Left ventricle myocardium inferior (tissue), 1 donor: ENCODE measurements around the gene RERE. TPM values are rescaled to one million over a fixed set of nuclear protein-coding genes. Genes with fewer than 3 reads are reported as not detected.

Experiments
- DNase-seq: peaks from one replicate; pipeline ENCODE4 v3.0.0-alpha.2; 2020
- H3K27ac ChIP-seq: fragments of 200-600 bp; replicated peaks from 2 replicates; pipeline ENCODE4 v1.8.0; 2021
- H3K27me3 ChIP-seq: fragments of 200-600 bp; 2 replicates; pipeline ENCODE4 v1.8.0; 2021; ENCODE audit warnings: low read depth
- H3K36me3 ChIP-seq: fragments of 200-600 bp; 2 replicates; pipeline ENCODE4 v1.8.0; 2021
- H3K4me1 ChIP-seq: fragments of 200-600 bp; 2 replicates; pipeline ENCODE4 v1.8.0; 2021
- H3K4me3 ChIP-seq: fragments of 200-600 bp; 2 replicates; pipeline ENCODE4 v1.8.0; 2021; ENCODE audit warnings: mild to moderate bottlenecking, moderate library complexity
- H3K9me3 ChIP-seq: fragments of 200-600 bp; replicated peaks from 2 replicates; pipeline ENCODE4 v1.8.0; 2021
- intact Hi-C: fragments of 100-400 bp; cut with micrococcal nuclease; formaldehyde crosslinking; loops from one replicate; pipeline ENCODE4 v1.11.0; 2022
- total RNA-seq: library from RNA; stranded (reverse); fragmentation: NEBNext Ultra II Directional; extraction: Animal tissue kit (Norgen Biotek cat#: 25700); gene quantifications from one replicate; pipeline ENCODE4 v1.2.1, GENCODE V29; 2021
- TF ChIP-seq, protein P1 (sequence below): fragments of 200-600 bp; IDR thresholded peaks from 2 replicates; pipeline ENCODE4 v1.8.0; 2021; ENCODE audit warnings: antibody characterized with exemption, mild to moderate bottlenecking, borderline replicate concordance
- donor health status: DM: no; HTN: yes; CAD: no; lungs with severe emphysema.

Gene RERE
- total RNA-seq, 1 donor from 2014 or later = 141 TPM

DNA sequence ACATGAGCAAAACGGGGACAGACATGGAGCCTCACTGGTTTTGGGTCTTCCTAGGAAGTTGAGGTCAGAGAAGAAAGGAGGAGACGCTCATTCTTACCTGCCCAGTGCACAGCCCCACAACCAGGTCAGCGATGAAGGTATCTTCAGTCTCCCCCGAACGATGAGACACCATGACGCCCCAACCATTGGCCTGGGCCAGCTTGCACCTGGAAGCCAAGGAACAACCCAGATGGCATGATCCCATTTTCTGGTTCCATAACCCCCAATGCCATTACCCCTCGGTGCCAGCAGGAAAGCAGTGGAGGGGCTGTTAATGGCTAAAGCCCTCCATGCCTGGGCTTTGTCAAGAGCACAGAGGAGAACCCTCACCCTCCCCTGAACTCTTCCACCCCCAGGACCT lies 45.7 kb upstream of the RERE start:
- Histone ChIP-seq H3K36me3 (peaks cover 83% of the 10 kb centered on the region), H3K27ac (no peak overlapping the region), H3K4me3 (no peak overlapping the region), H3K4me1 (peaks cover 22% of the 10 kb centered on the region), H3K9me3 (no peaks in the 10 kb centered on the region), H3K27me3 (no peaks in the 10 kb centered on the region)
- TF ChIP-seq, protein P1, sequence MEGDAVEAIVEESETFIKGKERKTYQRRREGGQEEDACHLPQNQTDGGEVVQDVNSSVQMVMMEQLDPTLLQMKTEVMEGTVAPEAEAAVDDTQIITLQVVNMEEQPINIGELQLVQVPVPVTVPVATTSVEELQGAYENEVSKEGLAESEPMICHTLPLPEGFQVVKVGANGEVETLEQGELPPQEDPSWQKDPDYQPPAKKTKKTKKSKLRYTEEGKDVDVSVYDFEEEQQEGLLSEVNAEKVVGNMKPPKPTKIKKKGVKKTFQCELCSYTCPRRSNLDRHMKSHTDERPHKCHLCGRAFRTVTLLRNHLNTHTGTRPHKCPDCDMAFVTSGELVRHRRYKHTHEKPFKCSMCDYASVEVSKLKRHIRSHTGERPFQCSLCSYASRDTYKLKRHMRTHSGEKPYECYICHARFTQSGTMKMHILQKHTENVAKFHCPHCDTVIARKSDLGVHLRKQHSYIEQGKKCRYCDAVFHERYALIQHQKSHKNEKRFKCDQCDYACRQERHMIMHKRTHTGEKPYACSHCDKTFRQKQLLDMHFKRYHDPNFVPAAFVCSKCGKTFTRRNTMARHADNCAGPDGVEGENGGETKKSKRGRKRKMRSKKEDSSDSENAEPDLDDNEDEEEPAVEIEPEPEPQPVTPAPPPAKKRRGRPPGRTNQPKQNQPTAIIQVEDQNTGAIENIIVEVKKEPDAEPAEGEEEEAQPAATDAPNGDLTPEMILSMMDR = no peak
- intact Hi-C loops = no loop called here
- no peak for DNase-seq

DNA sequence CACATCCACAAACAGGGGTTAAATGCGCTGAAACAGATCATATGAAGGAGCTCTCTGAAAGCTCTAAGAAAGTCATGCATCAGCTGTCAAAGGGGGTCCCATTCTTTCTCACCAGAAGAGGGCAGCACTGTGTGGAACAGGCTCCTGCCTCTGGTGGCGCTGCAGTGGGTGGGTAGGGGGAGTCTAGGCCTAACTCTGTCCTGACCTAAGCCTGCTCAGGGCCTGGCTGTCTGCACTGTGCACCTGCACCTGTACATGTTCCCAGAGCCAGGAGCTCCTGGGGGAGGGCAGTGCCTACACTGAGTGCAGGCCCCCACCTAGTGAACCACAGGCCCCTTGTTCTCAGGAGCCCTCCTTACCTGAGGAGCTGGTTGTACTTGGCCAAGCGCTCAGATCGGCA lies 45.1 kb upstream of the RERE start:
- H3K27me3 ChIP-seq = no peaks in the 10 kb centered on the region
- H3K27ac ChIP-seq = no peak overlapping the region
- no peak overlapping the region for H3K4me3 ChIP-seq
- H3K9me3 ChIP-seq = no peaks in the 10 kb centered on the region
- intact Hi-C loops = no loop called here
- H3K4me1 ChIP-seq = peaks cover 28% of the 10 kb centered on the region
- peaks cover 77% of the 10 kb centered on the region for H3K36me3 ChIP-seq
- DNase-seq = no peak
- TF ChIP-seq, protein P1 = peak; percentile 62

DNA sequence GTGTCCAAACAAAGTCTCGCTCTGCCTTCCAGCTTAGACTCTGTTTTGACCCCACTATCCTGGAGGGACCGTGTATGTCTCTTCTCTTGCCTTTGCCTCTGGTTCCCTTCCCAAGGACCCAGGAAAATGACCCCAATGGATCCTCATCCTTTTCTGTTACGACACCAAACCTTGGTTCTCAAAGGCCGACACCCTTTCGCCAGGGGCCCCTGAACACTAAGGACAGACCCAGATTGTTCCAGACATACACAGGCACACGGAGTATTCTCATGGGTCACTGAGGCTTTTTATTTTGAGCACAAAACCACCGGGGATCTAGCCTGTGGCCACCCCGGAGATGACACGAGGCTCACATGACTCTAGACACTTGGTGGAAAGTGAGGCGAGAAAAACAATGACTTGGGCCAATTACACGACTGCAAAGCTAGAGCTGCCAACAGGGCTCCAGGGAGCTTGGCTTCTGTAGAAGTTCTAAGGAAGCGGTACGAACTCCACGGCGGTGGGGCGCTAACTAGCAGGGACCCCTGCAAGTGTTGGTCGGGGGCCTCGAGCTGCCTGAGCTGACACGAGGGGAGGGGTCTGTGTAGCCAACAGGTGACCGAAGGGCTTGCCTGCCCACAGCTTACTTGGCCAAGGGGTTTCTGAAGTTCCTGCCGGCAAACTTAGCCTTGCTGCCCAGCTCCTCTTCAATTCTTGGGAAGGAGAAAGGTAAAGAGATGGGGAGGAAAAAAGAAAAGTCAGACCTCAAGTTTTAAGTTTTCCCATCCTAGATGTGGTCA lies 43.5 kb upstream of the RERE start:
- peaks cover 37% of the 10 kb centered on the region for H3K4me1 ChIP-seq
- no peak overlapping the region for H3K27ac ChIP-seq
- no peaks in the 10 kb centered on the region for H3K9me3 ChIP-seq
- H3K36me3 ChIP-seq = peaks cover 66% of the 10 kb centered on the region
- TF ChIP-seq, protein P1 = no peak
- DNase-seq = peak; percentile 9
- H3K27me3 ChIP-seq = no peaks in the 10 kb centered on the region
- intact Hi-C loops = no loop called here
- H3K4me3 ChIP-seq = no peak overlapping the region

DNA sequence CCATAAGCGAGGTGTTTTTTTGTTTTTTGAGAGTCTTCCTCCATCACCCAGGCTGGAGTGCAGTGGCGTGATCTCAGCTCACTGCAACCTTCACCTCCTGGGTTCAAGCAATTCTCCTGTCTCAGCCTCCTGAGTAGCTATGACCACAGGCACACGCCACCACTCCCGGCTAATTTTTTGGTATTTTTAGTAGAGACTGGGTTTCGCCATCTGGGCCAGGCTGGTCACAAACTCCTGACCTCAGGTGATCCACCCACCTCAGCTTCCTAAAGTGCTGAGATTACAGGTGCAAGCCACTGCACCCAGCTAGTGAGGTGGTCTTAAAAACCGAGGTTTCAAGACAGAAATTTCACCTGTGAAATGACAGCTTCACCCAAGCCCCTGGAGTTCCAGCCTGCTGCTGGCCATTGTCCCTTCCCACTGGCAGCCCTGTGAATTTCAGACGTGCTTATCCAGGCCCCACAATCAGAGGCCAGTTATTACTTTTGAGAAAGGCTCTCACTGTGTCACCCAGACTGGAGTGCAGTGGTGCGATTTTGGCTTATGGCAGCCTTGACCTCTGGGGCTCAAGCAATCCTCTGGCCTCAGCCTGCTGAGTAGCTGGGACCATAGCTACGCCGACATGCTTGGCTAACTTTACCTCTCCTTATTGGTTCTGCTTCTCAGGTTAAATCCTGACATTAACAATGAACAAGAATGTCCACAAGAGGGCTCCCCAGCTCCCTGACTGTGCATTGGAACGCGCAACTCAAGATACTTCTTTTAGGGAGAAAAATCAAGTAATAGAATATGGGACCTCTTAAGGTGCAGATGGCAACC lies 41.7 kb upstream of the RERE start:
- Histone ChIP-seq H3K27ac (peak overlapping the region; percentile 70), H3K4me3 (no peak overlapping the region), H3K4me1 (peaks cover 37% of the 10 kb centered on the region), H3K36me3 (peaks cover 47% of the 10 kb centered on the region), H3K27me3 (no peaks in the 10 kb centered on the region), H3K9me3 (no peaks in the 10 kb centered on the region)
- TF ChIP-seq, protein P1 = peak; percentile 73
- intact Hi-C loops = no loop called here
- DNase-seq = no peak

DNA sequence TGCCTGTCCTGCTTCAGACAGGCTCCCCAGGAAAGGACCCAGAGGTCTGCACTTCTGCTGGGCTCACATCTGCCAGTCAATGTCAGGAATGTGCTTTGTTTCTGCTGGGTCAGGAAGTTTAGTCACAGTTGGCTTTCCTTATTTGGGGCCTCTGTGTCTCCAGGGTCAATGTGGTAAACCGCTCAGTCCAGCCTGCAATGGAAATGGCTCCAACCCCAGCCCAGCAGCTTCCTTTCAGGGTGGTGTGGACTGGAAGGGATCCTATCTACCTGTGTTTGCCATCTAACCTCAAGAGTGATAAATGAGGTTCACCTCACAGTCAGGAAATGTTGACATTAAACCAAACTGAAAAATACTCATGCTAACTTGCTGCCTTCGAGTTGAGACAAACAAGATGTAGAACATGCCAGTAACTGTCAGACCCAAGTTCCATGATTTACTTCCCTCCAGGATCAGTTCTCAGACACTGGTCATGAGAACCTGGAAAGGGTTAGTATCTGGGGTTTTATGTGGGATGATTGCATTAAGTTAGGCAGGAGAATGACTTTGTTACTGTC lies 40.8 kb upstream of the RERE start:
- intact Hi-C loops = no loop called here
- Histone ChIP-seq H3K4me1 (peaks cover 37% of the 10 kb centered on the region), H3K27ac (peak overlapping the region; percentile 70), H3K9me3 (no peaks in the 10 kb centered on the region), H3K4me3 (no peak overlapping the region), H3K27me3 (no peaks in the 10 kb centered on the region), H3K36me3 (peaks cover 38% of the 10 kb centered on the region)
- no peak for DNase-seq
- TF ChIP-seq, protein P1 = no peak
